Activated T-helper 1 cell treated with anti-CD3 and anti-CD28 coated beads, Interleukin-2, amount 50 U/mL, for 16 hours (primary cell): ENCODE measurements around the gene ARHGAP26.

Source experiments
- DNase-seq, 2 donors: peaks; one replicate each; pipeline ENCODE4 v3.0.0-alpha.2; 2020; ENCODE audit warnings: low read depth in 1 of 2, low spot score in 1 of 2

ARHGAP26 gene

DNA sequence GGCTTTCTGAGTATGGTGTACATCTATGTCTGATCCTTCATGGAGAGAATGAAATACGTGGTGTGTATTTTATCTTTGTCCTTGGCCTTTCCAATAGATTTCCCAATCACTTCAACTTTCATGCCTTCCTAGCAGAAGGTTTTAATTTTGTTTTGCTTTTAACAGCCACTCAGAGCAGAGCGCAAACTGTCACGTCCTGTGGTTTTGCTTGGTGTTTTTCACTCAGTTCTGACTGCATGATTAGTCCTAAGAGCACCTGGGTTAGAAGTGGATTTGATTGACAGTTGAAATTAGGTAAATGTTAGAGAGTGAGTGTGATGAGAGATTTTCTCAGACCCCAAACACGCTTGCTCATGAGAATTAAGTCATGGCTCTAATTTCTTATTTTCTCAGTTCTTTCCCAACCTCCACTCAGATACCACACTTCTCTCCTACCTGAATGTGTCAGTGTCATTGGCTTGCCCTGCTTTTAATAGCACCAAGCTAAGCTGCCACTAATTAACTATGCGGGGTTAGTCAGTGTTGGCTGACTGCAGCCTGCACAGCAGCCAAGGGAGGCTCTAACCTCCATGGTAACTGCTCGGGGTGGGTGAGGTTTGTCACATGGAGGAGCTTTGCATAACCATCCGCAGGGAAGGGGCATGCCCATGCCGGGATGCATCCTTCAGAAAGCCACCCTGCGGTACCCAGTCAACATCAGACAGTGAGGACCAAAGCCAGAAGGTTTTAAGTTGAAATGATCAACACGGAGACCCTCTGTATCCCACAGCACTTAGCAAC lies 459.9 kb downstream of the ARHGAP26 start:
- no peak for DNase-seq

DNA sequence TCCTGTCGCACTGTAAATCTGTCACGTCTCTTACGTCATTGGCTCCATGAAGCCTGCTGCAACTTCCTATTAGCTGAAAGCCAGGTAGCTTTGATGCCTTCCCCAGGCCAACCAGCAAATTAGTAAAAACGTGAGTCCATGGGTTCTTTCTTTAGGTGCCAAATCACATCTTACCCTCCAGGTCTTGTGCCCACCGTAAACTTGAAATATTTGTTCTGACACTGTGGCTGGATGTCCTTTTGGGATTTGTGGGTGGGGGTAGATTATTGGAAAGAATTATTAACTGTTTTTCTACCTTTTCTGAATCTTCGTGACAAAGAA lies 460.5 kb downstream of the ARHGAP26 start:
- no peak for DNase-seq

DNA sequence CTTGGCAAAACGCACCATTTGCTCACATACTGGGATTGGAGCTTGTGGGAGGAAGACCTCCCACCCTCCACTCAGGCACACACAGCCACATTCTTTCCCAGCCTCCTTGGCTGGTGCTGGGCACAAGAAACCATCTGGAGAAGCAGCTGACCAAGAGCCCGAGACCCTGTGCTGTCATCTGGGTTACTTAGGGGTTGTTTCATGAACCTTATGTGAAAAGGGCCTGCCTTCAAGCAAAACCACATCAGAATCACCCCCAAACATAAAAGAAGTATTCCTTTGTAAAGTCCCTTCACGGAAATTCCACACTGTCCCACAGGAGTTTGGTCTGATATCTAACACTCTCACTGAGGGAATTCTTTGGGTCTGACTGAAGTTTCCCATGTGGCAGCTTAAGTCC lies 461.2 kb downstream of the ARHGAP26 start:
- DNase-seq: no peak

DNA sequence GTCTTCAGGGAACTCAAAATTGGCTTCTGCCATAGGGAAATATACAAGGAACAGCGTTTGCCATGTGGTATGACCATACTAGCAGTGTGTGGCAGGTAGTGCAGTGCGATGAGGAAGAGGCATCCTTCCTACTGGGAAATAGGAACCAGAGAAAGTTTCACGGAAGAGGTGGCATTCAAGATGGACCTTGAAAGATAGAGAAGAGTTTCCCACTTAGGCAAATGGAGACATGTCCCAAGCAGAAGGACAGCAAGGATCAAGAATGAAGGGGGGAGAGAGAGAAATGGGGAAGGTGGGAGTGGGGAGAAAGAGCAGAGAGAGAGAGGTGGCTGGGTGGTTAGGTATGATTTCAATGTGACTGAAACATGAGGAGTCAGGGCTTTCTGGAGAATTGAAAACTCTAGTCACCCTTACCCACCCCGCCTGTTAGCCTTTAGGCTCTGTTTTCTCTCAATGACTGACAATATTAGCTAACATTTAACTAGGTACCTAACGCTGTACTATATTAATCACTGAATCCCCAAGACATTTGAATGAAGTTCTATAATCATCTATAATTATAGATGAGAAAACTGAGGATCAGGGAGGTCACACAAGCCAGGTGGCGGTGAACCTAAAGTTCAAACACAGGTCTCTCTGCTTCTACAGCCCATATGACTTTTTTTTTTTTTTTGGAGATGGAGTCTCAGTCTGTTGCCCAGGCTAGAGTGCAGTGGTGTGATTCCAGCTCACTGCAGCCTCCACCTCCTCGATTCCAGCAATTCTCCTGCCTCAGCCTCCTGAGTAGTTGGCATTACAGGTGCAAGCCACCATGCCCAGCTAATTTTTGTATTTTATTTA lies 462.0 kb downstream of the ARHGAP26 start:
- DNase-seq: no peak

DNA sequence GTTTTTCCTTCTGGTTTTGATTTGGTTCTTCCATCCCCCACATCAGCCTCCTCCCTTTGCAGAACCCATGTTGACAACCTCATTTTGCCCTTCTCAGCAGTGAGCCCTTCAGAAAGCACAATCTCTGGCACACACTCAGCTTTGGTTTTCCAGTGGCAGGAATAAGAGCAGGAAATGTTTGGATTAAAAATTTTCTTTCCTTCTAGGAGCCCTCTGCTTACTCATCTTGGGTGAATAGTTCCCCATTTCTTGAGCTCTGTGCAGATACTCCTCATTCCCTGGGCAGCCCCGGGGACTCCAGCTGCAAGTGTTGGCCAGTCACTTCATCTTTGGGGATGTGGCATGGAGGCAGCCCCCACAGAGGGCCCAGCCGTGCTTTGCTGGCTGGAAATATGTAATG lies 462.9 kb downstream of the ARHGAP26 start:
- DNase-seq: no peak

DNA sequence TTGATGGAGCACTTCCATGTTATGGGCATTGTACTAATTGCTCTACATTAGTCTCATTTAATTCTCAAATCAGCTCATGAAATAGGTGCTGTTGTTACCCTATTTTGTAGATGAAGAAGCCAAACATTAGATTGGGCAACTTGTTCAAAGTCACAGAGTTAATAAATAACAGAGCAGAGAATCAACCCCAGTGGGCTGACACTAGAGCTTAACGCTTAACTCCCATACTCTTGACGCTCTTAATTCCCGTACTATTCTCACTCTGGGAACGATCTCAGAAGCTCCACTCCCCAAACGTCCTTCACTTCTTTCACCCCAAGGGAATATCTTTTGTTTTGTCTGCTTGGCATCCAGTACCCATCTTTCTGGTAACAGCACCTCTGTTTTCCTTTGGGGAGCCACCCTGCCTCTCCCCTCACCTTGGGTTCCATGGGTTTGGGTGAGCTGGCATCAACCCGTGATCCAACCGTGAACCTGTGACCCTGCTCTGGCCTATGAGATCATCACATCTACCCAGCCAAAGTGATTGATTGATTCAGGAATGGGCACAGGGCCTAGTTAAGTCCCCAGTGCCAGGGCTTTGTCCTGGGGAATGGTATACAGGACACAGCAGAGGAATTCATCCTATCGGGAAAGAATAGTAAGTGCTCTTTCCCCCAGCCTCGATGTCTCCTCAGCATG lies 464.1 kb downstream of the ARHGAP26 start:
- DNase-seq: no peak

DNA sequence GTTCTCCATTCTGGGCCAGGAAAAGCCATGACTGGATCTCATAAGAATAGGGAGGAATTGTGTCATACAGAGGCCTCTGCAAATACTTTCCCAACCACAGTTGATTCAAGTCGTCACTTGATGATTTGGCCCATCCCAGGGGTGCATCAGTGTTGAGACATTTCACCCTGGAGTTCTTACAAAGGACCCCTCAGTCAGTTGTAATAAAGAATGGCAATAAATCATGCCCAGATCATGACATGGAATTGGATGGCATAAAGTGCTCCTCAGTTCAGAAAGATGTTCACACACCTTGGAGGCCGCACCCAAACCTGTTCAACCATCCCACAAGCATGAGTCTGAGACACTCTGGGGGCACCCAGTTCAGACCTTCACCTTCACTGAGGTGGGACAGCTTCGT lies 465.2 kb downstream of the ARHGAP26 start:
- no peak for DNase-seq

DNA sequence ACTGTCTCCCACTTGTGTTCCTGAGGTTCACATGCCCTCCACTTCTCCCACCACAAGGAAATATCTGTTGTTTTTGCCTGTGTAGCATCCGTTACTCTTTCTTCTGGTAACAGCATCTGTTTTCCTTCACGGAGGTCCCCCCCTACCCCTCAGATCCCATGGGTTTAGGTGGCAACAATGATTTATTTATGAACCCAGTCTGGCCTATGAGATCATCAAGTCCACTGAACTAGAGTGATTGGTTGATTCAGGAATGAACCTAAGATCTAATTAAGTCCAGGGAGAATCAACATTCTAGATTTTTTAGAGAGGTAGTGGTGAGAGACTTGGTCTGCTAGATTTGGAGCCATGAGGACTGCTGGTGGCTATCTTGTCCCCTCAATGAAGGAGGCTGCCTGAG lies 466.5 kb downstream of the ARHGAP26 start:
- no peak for DNase-seq

DNA sequence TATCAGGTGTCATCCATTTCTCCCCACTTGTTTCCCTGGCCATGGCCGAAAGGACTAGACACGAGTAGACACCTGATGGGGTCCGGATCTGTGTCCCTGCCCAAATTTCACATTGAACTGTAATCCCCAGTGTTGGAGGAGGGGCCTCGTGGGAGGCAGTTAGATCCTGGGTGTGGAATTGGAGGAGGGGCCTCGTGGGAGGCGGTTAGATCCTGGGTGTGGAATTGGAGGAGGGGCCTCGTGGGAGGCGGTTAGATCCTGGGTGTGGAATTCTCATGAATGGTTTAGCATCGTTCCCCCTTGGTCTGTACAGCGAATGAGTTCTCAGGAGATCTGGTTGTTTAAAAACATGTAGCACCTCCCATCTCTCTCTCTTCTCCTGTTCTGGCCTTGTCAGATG lies 467.5 kb downstream of the ARHGAP26 start:
- no peak for DNase-seq

DNA sequence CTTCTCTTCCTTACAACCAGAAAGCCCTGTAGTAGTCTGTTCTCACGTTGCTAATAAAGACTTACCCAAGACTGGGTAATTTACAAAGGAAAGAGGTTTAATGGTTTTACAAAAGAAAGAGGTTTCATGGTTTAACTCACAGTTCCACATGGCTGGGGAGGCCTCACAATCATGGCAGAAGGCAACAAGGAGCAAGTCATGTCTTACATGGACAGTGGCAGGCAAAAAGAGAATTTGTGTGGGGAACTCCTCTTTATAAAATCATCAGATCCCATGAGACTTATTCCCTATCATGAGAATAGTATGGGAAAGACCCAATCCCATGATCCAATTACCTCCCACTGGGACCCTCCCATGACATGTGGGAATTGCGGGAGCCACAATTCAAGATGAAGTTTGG lies 468.4 kb downstream of the ARHGAP26 start:
- no peak for DNase-seq

DNA sequence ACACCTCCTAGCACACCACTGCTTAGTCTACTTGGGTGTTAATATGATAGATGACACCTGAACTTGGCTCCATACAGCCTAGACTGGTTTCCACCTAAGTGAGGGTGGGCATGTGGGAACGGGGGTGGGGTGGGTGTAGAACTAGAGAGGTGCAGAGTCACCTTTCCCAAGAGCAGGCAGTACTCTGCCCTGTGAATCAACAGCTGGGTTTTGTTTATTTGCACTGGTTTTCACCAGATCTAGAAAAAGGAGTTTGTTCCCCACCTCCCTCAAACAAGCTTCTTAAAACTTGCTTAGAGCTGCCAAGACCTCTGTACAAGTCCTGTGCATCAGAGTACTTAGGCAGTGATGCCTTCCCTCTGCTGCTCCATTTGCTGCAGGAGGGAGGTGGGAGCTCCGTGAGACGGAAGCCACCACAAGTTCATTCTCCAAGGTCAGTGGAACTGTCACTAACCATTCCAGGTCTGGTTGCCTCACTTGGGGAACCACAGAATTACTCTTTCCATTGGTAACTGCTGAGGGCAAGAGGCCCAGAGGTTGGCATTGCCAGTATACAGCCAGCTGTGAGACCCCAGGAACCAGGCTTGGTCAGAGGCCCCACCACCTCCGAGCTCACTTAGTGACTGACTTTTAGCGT lies 469.8 kb downstream of the ARHGAP26 start:
- DNase-seq: no peak

DNA sequence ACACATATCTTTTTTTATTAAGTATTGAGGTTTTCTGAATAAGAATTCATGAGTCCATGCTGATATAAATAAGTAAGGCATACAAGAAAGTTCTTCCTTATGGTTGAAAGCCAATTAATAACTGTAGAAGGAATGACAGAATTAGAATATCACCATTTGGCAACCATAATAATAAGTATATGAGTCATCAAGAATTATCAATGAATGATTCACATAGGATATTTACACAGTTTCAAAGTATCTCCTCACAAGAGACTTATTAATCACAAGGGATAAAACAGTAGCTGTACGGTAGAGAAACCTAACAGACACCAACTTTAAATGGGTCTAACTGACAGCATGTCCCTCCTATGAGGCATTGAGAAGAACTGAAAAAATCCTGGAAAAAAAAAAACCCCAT lies 471.7 kb downstream of the ARHGAP26 start:
- no peak for DNase-seq

DNA sequence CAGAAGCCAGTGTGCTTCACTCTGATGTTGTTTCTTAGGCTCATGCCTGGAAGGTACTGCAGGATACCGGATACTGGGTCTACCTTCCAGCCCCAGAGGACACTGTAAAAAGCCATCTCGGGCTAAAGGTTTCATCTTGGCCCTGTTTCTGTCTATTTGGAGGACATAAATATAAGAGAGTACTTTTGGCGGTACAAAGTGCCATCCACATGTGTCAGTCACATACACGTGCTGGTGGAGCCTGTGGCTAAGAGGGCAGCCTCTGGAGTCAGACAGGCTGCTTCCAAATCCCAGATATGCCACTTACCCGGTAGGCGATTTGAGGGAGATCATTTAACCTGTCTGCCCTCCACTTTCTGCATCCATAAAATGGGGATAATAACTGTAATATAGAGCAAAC lies 472.9 kb downstream of the ARHGAP26 start:
- no peak for DNase-seq

DNA sequence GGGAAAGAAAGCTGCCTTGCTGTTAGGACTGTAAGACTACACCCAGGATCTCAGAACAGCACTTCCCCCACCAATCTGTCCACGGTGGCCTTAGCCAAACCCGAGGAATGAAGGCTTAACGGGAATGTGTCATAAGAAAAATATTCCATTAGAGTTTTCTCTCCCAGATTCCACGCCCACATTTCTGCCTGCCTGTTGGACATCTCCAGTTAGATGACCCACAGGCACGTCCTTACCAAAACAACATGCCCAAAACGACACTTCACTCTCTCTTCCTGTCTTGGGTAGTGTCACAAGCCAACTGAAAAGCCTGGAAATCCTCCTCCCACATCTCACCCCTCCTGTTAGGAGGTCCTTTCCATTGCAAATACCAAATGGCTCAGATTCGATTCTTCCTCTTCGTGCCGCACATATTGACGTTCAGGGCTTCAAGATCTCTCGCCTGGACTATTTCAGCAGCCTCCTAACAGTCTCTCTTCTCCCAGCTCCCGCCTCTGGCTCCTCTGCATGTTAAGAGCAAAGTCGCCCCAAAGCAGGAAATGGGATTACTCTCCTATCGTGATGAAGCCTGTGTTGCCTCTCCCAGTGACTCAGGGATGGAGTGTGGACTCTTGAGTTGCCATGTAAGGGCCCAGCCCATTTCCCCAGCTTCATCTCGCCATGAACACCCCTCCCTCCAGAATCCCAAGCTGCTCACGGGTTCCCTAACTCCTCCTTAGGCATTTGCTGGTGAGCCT lies 474.0 kb downstream of the ARHGAP26 start:
- no peak for DNase-seq

DNA sequence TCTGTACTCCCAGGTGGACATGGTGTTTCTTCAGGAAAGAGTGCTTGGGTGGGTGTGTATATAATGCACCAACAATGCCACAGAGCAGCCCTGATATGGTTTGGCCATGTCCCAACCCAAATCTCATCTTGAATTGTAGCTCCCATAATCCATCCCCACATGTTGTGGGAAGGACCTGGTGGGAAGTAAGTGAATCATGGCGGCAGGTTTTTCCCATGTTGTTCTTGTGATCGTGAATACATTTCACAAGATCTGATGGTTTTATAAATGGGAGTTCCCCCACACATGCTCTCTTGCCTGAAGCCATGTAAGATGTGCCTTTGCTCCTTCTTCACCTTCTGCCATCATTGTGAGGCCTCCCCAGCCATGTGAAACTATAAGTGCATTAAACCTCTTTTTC lies 474.8 kb downstream of the ARHGAP26 start:
- DNase-seq: no peak

DNA sequence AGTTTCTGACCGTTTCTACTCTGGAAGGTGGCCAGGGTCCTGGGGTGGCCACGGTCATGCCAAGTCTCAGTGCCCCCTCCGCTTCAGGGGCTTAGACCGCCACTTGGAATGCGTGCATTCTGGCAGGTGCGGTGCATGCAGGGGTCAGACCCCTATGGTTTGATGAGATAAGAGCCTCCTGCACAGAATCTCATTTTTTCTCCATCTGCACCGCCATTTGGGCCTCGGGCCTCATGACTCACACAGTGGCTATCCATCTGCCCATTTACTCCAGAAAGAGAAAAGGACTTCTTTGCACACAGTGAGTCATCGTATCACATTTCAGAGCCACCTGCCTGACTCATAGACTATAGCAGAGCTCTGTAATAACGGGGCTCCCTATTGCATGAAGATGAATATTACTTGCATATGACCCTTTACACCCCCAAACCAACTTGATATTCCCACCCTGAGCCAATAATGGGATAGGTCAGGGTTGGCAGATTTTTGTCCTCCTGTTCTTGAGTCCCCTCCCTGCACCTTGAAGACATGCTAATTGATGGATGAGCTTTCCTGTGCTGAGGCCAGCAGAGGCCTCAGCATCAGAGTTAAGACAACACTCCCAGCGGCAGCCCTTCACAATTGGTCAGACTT lies 475.9 kb downstream of the ARHGAP26 start:
- DNase-seq: no peak

DNA sequence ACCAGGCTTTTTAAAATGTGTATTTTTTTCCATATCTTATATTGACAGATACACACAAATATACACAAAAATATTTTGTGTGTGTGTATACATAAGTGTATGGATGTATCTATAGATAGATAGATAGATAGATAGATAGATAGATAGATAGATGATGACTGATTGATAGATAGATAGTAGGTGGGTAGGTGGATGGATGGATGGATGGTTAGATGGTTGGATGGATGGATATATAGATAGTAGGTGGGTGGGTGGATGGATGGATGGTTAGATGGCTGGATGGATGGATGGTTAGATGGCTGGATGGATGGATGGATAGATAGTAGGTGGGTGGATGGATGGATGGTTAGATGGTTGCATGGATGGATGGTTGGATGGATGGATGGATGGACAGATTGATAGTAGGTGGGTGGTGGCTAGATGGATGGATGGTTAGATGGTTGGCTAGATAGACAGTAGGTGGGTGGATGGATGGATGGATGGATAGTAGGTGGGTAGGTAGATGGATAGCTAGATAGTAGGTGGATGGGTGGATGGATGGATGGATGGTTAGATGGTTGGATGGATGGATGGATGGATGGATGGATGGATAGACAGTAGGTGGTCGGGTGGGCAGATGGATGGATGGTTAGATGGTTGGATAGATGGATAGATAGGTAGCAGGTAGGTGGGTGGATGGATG lies 477.1 kb downstream of the ARHGAP26 start:
- no peak for DNase-seq

DNA sequence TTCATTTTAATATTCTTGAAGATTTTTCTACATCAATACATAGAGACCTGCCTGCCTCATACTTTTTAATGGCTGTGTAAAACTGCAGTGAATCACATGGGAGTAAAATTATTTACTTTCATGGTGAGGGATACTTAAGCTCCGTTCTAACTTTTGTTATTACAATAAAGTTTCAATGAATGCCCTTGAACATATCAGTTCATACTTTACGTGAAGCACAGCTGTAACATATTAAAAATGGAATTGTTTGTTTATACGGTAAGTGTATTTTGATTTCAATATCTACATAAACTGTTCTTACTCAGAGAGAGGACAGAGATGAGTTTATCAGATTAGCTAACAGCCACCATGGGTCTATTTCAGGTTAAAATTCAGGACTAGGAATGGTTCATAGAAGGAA lies 478.2 kb downstream of the ARHGAP26 start:
- no peak for DNase-seq

DNA sequence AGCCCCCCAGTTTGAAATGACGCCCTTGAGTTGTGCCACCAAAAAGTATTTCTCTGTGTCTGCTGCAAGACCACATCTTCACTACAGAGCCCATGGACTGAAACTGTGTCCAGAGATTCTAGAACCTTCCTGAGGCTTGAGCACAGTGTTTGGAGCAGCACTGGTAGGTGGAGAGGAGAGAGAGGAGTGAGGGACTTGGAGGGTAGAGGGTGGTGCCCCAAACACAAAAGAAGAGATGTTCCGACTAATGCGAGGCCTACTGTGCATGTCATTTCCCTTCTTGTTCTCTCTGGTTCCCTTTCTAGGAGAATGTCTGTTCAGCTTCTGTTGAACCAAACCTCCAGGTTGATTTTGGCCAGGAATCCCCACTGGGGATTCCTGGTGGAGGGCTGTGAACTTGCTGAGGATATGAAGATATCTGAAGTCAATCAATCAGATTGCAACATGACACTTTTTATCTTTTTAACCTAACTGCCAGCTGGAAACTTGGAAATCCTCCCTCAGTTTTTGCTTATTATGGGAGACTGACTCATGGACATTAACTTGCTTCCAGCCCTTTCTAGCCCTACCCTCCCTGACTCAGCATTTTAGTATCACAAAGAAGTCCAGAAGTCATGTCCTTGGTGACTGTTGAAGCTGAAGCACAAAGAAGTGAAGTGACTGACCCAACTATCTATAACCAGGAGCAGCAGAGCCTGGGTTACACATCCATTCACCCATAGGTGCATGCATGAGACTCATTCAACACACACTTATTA lies 478.8 kb downstream of the ARHGAP26 start:
- DNase-seq: no peak
